Measurements from ENCODE around the gene FBXW12.

DNA sequence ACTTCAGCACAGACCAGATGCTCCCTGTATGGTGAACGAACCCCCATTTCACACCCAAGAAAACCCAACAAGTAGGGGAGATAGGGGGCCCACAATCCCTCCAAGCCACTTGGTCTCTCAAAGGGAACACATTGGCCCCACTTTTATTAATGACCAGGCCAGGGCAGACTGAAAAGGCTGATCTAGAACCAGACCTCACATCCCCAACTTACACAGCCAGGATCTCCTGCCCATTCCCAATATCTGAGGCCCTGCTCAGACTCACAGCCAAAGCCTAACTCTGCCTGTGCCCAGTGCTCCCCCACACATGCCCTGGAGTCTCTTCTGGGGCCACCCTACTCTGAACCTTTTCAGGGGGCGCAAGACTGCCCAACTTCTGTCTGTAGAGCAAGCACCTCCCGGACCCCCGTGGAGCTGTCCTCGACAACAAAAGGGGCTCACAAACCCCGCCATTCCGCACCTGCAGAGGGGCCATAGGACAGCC, 56.1 kb downstream of the FBXW12 start:
- TF ChIP-seq, protein P1, sequence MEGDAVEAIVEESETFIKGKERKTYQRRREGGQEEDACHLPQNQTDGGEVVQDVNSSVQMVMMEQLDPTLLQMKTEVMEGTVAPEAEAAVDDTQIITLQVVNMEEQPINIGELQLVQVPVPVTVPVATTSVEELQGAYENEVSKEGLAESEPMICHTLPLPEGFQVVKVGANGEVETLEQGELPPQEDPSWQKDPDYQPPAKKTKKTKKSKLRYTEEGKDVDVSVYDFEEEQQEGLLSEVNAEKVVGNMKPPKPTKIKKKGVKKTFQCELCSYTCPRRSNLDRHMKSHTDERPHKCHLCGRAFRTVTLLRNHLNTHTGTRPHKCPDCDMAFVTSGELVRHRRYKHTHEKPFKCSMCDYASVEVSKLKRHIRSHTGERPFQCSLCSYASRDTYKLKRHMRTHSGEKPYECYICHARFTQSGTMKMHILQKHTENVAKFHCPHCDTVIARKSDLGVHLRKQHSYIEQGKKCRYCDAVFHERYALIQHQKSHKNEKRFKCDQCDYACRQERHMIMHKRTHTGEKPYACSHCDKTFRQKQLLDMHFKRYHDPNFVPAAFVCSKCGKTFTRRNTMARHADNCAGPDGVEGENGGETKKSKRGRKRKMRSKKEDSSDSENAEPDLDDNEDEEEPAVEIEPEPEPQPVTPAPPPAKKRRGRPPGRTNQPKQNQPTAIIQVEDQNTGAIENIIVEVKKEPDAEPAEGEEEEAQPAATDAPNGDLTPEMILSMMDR (IDR thresholded peaks at IDR 0.05), result no peak
- peak; percentile 18 for TF ChIP-seq POLR2A (IDR thresholded peaks at IDR 0.05)

Data from right lobe of liver (tissue), 4 donors.